AG09319 (cell line): ENCODE data around the gene OR10H5.
A peak's percentile ranks its signal among the peaks of the same experiment; 100 is the strongest.
"Not testable (repeated sequence)": the region's sequence is repeated elsewhere in the genome, so short reads cannot be mapped to it uniquely, and the experiment has no call there.

Source experiments
- DNase-seq: peaks from one replicate; pipeline ENCODE4 v3.0.0-alpha.2; 2010; ENCODE audit warnings: low read depth; ENCODE audit errors: extremely low read depth
- CTCF ChIP-seq: IDR thresholded peaks from 2 replicates; pipeline ENCODE4 v1.5.1; 2011; ENCODE audit warnings: low read depth, mild to moderate bottlenecking, inconsistent platforms, low read length, moderate library complexity

Gene OR10H5

GRCh38 chr19:15836330-15837220 lies 49.1 kb downstream of the OR10H5 start:
- peak; percentile 85 for DNase-seq

GRCh38 chr19:15837221-15837731 lies 49.8 kb downstream of the OR10H5 start:
- TF ChIP-seq CTCF = no peak
- no peak for DNase-seq

More at GRCh38 chr19:15836330-15837220, 49.1 kb downstream of the OR10H5 start:
- TF ChIP-seq CTCF = no peak

GRCh38 chr19:15838351-15838750 lies 50.9 kb downstream of the OR10H5 start:
- no peak for DNase-seq
- TF ChIP-seq CTCF = no peak

GRCh38 chr19:15839888-15840287 lies 52.4 kb downstream of the OR10H5 start:
- not testable (repeated sequence) for DNase-seq

- DNase-seq = no peak
- no peak for TF ChIP-seq CTCF
Measured at GRCh38 chr19:15840833-15841232, 53.4 kb downstream of the OR10H5 start.

GRCh38 chr19:15841875-15842569 lies 54.6 kb downstream of the OR10H5 start:
- no peak for DNase-seq
- no peak for TF ChIP-seq CTCF

- DNase-seq = no peak
- no peak for TF ChIP-seq CTCF
Measured at GRCh38 chr19:15843203-15843893, 55.9 kb downstream of the OR10H5 start.

- not testable (repeated sequence) for DNase-seq
Measured at GRCh38 chr19:15843894-15844222, 56.4 kb downstream of the OR10H5 start.
